ENCODE measurements around the gene LDAH. TPM values are rescaled to one million over a fixed set of nuclear protein-coding genes. Genes with fewer than 3 reads are reported as not detected.

The LDAH gene
- total and polyA plus RNA-seq, 2 experiments from 2014 or later = 13.2 to 27.6 TPM

DNA sequence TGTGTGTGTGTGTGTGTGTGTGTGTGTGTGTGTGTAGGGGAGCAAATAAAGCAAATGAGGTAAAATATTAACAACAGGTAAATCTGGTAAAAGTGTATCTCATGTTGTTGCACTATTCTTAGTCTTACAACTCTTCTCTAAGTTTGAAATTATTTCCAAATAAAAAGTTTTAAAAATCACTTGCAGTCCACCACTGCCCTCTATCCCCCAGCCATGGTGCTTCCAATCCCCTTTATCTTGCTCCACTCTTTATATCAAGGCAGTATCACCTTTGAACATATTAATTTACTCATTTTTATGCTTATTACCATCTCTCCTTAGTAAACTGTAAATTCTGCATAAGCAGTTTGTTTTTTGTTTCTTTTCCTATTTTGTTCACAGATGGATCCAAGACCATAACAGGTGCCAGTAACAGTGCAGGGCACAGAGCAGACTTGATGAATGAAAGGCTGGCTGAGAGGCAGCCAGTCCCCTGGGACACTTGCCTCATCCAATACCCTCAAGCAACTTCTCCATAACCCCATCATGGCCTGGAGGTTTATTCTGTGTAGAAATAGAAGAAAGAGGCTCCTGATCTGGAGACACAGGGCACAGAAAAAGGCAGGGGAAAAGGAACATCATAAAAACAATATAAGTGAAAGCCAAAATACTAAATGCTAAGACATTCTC, 67.6 kb downstream of the LDAH start:
- no peak for TF ChIP-seq EZH2 (IDR thresholded peaks at IDR 0.05; ENCODE audit: insufficient read depth, poor library complexity, severe bottlenecking)
- TF ChIP-seq EZH2phosphoT487 (IDR thresholded peaks at IDR 0.05; ENCODE audit: insufficient read depth, low read depth) = no peak

DNA sequence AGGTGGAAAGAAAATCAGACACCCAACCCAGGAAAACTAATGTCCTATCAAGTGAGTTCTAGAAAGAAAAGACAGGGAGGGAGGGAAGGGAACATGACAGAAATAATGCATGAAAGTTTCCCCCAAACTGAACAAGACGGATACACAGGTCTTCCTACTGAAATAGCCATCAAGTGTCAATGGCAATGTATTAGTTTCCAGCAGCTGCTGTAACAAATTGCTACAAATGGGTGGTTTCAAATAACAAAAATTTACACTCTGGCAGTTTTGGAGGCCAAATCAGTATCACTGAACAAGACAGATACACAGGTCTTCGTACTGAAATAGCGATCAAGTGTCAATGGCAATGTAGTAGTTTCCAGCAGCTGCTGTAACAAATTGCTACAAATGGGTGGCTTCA, 70.6 kb downstream of the LDAH start:
- no peak overlapping the region for H3K4me2 ChIP-seq (ENCODE audit: unreplicated experiment)
- no peaks in the 10 kb centered on the region for H4K20me1 ChIP-seq (ENCODE audit: insufficient read depth)
- 96 to 97% methylated on average over 3 of the region's 3 CpGs for WGBS, 2 experiments (ENCODE audit: low coverage in 1 of 2, low lambda C conversion rate in 2 of 2, missing lambda C conversion rate in 2 of 2)
- no peaks in the 10 kb centered on the region for H3K4me1 ChIP-seq (ENCODE audit: insufficient read depth)
- TF ChIP-seq EZH2 (IDR thresholded peaks at IDR 0.05; ENCODE audit: insufficient read depth, poor library complexity, severe bottlenecking) (no peak), EZH2phosphoT487 (IDR thresholded peaks at IDR 0.05; ENCODE audit: insufficient read depth, low read depth) (no peak)
- no peaks in the 10 kb centered on the region for H3K36me3 ChIP-seq (ENCODE audit: low read depth)
- no peaks in the 10 kb centered on the region for H3K27me3 ChIP-seq (replicated peaks; ENCODE audit: insufficient read depth)
- H3F3A ChIP-seq (ENCODE audit: insufficient read depth) = no peaks in the 10 kb centered on the region
- DNase-seq = no peak
- in situ Hi-C loops (cut with MboI) = no loop called here
- H3K9ac ChIP-seq = no peak overlapping the region
- no peak overlapping the region for H2AFZ ChIP-seq
- H3K27ac ChIP-seq = no peak overlapping the region
- no peaks in the 10 kb centered on the region for H3K79me2 ChIP-seq (ENCODE audit: insufficient read depth)
- H3K9me2 ChIP-seq (ENCODE audit: insufficient read depth) = no peaks in the 10 kb centered on the region
- no peak overlapping the region for H3K4me3 ChIP-seq
- H3K9me3 ChIP-seq (ENCODE audit: low read depth) = no peaks in the 10 kb centered on the region

More for the DNA sequence above, 67.6 kb downstream of the LDAH start:
- no peak for DNase-seq
- Histone ChIP-seq H3K79me2 (ENCODE audit: insufficient read depth) (no peaks in the 10 kb centered on the region), H3F3A (ENCODE audit: insufficient read depth) (no peaks in the 10 kb centered on the region), H3K27ac (no peak overlapping the region), H3K9me2 (ENCODE audit: insufficient read depth) (no peaks in the 10 kb centered on the region), H4K20me1 (ENCODE audit: insufficient read depth) (no peaks in the 10 kb centered on the region), H3K4me3 (no peak overlapping the region), H3K4me1 (ENCODE audit: insufficient read depth) (no peaks in the 10 kb centered on the region), H3K9me3 (ENCODE audit: low read depth) (no peaks in the 10 kb centered on the region), H3K9ac (no peak overlapping the region), H3K27me3 (replicated peaks; ENCODE audit: insufficient read depth) (no peaks in the 10 kb centered on the region), H3K36me3 (ENCODE audit: low read depth) (no peaks in the 10 kb centered on the region), H2AFZ (no peak overlapping the region), H3K4me2 (ENCODE audit: unreplicated experiment) (no peak overlapping the region)
- in situ Hi-C loops (cut with MboI) = no loop called here

DNA sequence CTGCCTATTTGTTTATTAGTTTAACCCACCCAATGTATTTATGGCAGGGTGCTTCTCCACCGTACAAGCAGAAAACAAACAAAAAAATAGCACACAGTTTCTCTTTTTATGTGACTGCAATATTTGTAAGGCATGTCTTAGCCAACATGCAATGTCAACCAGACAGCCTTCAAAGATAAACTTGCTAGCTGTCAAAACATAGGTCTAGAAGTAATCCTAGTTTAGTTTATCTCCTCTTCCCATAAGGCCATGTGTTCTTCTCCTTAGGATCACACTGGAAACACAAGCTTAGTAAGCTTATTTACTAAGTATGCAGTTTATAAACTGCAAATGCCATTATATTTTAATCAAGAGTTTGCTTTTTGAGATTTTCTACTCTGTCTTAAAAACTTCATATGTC, 75.6 kb downstream of the LDAH start:
- Histone ChIP-seq H3K27ac (no peak overlapping the region), H2AFZ (no peak overlapping the region), H3K79me2 (ENCODE audit: insufficient read depth) (no peaks in the 10 kb centered on the region), H3F3A (ENCODE audit: insufficient read depth) (no peaks in the 10 kb centered on the region), H3K27me3 (replicated peaks; ENCODE audit: insufficient read depth) (no peaks in the 10 kb centered on the region), H3K9me2 (ENCODE audit: insufficient read depth) (no peaks in the 10 kb centered on the region), H3K9me3 (ENCODE audit: low read depth) (no peaks in the 10 kb centered on the region), H4K20me1 (ENCODE audit: insufficient read depth) (no peaks in the 10 kb centered on the region), H3K4me2 (ENCODE audit: unreplicated experiment) (no peak overlapping the region), H3K4me3 (no peak overlapping the region), H3K9ac (no peak overlapping the region), H3K4me1 (ENCODE audit: insufficient read depth) (no peaks in the 10 kb centered on the region), H3K36me3 (ENCODE audit: low read depth) (no peaks in the 10 kb centered on the region; the same call in 1 of the 2 replicates)
- in situ Hi-C loops (cut with MboI) = no loop called here
- TF ChIP-seq EZH2phosphoT487 (IDR thresholded peaks at IDR 0.05; ENCODE audit: insufficient read depth, low read depth) = no peak
- TF ChIP-seq EZH2 (IDR thresholded peaks at IDR 0.05; ENCODE audit: insufficient read depth, poor library complexity, severe bottlenecking) = no peak
- no peak for DNase-seq
- 47 to 72% methylated on average over 1 of the region's 1 CpG for WGBS, 2 experiments (ENCODE audit: low coverage in 1 of 2, low lambda C conversion rate in 2 of 2, missing lambda C conversion rate in 2 of 2)

DNA sequence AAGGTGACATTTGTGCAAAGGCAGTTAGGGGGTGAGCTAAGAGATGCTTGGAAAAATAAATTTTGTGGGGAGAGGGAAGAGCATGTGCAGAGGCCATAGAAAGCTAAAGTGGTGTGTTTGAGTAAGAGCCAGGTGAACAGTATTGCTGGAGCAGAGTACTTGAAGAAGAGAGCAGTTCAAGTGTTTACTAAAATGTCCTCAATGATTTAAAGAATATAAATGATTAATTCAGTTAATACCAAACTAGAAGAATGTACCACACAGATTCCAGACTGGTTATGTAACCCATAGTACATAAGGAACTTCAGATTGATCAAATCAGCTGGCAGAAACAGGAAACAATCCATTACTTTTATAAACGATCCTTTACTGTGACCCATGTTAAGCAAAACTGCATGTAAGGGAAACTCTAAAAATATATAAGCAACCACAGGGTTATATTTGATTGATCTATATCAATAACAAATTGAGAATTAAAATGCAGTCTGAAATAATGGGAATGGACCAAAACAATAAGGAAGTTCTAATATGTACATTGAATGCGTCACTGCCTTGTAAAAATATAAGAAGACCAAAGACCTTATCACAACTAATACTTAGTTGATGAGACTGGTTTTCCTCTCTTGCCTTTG, 76.9 kb downstream of the LDAH start:
- no peaks in the 10 kb centered on the region for H3K79me2 ChIP-seq (ENCODE audit: insufficient read depth)
- H3K4me1 ChIP-seq (ENCODE audit: insufficient read depth) = no peaks in the 10 kb centered on the region
- WGBS, 2 experiments (ENCODE audit: low coverage in 1 of 2, low lambda C conversion rate in 2 of 2, missing lambda C conversion rate in 2 of 2) = 36 to 44% methylated on average over 2 of the region's 2 CpGs
- no peak for DNase-seq
- H3K4me2 ChIP-seq (ENCODE audit: unreplicated experiment) = no peak overlapping the region
- TF ChIP-seq EZH2phosphoT487 (IDR thresholded peaks at IDR 0.05; ENCODE audit: insufficient read depth, low read depth) (no peak), EZH2 (IDR thresholded peaks at IDR 0.05; ENCODE audit: insufficient read depth, poor library complexity, severe bottlenecking) (no peak)
- H3K9me2 ChIP-seq (ENCODE audit: insufficient read depth) = no peaks in the 10 kb centered on the region
- H3F3A ChIP-seq (ENCODE audit: insufficient read depth) = no peaks in the 10 kb centered on the region
- H3K4me3 ChIP-seq = no peak overlapping the region
- no peak overlapping the region for H2AFZ ChIP-seq
- no peaks in the 10 kb centered on the region for H4K20me1 ChIP-seq (ENCODE audit: insufficient read depth)
- H3K36me3 ChIP-seq (ENCODE audit: low read depth) = no peaks in the 10 kb centered on the region; the same call in 1 of the 2 replicates
- H3K9ac ChIP-seq = no peak overlapping the region
- no peaks in the 10 kb centered on the region for H3K9me3 ChIP-seq (ENCODE audit: low read depth)
- in situ Hi-C loops (cut with MboI) = no loop called here
- no peak overlapping the region for H3K27ac ChIP-seq
- H3K27me3 ChIP-seq (replicated peaks; ENCODE audit: insufficient read depth) = no peaks in the 10 kb centered on the region

Measured in GM23248 (cell line).